ENCODE results near the gene RGS18.
"Not testable (repeated sequence)": the region's sequence is repeated elsewhere in the genome, so short reads cannot be mapped to it uniquely, and the experiment has no call there.

RGS18 gene

GRCh38 chr1:192153276-192153675 lies 5.0 kb upstream of the RGS18 start:
- DNase-seq (no peak), ATAC-seq (no peak)
- no peak overlapping the region for H3K4me3 Mint-ChIP-seq
- no peaks in the 10 kb centered on the region for H3K9me3 Mint-ChIP-seq
- H3K27ac Mint-ChIP-seq: no peak overlapping the region
- no peaks in the 10 kb centered on the region for H3K27me3 Mint-ChIP-seq
- no peaks in the 10 kb centered on the region for H3K4me1 Mint-ChIP-seq

DNA sequence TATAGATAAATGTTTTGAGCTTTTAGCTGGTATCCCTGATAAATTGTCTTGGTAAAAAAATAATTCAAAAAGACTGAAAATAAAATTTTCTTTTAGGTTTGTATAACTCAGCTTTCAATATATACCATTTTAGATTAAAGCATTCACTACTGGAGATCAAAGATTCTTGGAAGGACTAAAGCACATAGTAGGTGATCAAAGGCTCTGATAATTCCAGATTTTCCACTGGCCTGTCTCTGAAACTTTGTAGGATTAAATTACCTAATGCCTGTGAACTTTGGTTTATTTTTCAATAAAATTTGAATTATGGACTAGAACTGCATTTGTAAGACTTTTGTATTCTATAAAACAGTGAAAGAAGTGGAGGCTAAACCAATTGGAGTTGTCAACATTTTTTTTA lies 1.2 kb upstream of the RGS18 start:
- Mint-ChIP-seq H3K27me3 (no peaks in the 10 kb centered on the region), H3K9me3 (no peaks in the 10 kb centered on the region), H3K4me1 (no peaks in the 10 kb centered on the region), H3K27ac (no peak overlapping the region), H3K4me3 (no peak overlapping the region)
- no peak for DNase-seq
- ATAC-seq: no peak

DNA sequence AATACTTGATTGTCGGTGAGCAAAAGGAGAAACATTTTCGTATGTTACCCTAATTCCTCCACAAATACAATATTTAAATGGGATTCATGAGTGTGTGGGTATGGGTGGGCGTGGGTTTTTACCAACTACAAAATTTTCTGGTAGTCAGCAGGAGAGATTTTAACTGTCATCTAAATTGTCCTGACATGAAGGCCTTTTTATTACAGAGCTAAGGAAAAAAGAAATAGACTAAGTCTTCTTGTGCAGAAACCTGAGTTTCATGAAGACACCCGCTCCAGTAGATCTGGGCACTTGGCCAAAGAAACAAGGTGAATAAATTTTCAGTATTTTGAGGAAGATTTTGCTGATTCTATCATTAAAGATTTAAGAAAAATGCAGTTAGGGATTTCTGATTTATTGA lies 752 bp downstream of the RGS18 start:
- no peak overlapping the region for H3K27ac Mint-ChIP-seq
- no peak for ATAC-seq

GRCh38 chr1:192159781-192160180 lies 1.5 kb downstream of the RGS18 start:
- no peaks in the 10 kb centered on the region for H3K27me3 Mint-ChIP-seq
- no peaks in the 10 kb centered on the region for H3K9me3 Mint-ChIP-seq
- H3K27ac Mint-ChIP-seq: no peak overlapping the region
- H3K4me3 Mint-ChIP-seq: no peak overlapping the region
- ATAC-seq: no peak
- no peaks in the 10 kb centered on the region for H3K4me1 Mint-ChIP-seq
- DNase-seq: no peak

More for the DNA sequence above, 752 bp downstream of the RGS18 start:
- Mint-ChIP-seq H3K4me3 (no peak overlapping the region), H3K27me3 (no peaks in the 10 kb centered on the region), H3K4me1 (no peaks in the 10 kb centered on the region), H3K9me3 (no peaks in the 10 kb centered on the region)
- no peak for DNase-seq

- ATAC-seq: no peak
- H3K27me3 Mint-ChIP-seq: no peaks in the 10 kb centered on the region
- DNase-seq: no peak
- H3K27ac Mint-ChIP-seq: no peak overlapping the region
- peaks cover 0 to 2% of the 10 kb centered on the region in 2 donors for H3K9me3 Mint-ChIP-seq
- no peak overlapping the region for H3K4me3 Mint-ChIP-seq
- no peaks in the 10 kb centered on the region for H3K4me1 Mint-ChIP-seq
These were observed 1.9 kb downstream of the RGS18 start for GRCh38 chr1:192160196-192160595.

DNA sequence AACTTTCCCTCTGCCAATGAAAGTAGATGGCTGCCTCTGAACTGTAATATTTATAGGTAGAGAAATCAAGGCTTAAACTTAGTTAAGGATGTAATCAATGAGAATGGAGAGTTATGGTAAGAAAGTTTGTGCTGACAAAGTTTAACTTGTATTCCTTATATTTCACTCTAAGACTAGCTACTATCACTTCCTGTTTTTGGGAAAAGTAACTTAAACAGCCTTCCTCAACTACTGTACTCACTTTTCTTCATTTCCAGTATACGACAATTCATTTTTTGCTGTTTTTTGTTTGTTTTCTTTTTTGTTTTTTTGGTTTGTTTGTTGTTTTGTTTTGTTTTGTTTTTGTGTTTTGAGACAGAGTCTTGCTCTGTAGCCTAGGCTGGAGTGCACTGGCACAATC lies 3.7 kb downstream of the RGS18 start:
- H3K9me3 Mint-ChIP-seq: peaks cover 0 to 7% of the 10 kb centered on the region in 2 donors
- DNase-seq: no peak
- H3K27me3 Mint-ChIP-seq: no peaks in the 10 kb centered on the region
- no peak overlapping the region for H3K27ac Mint-ChIP-seq
- ATAC-seq: no peak
- H3K4me3 Mint-ChIP-seq: no peak overlapping the region
- no peaks in the 10 kb centered on the region for H3K4me1 Mint-ChIP-seq

GRCh38 chr1:192162376-192162775 lies 4.1 kb downstream of the RGS18 start:
- H3K9me3 Mint-ChIP-seq: peaks cover 0 to 7% of the 10 kb centered on the region in 2 donors
- no peak overlapping the region for H3K4me3 Mint-ChIP-seq

DNA sequence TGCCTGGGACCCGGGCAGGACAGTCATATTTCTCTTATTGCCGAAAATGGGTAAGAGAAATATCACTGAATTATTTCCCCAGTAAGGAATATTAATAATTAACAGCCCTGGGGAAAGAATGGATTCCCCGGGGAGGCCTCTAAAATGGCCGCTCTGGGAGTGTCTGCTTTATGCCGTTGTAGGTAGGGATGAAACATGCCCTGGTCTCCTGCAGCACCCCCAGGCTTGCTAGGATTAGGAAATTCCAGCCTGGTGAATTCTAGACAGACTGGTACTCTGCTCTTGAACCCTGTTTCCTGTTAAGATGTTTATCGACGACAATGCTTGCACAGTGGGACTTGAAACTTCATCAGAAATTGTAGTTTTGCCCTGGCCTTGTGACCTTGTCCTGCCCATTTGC lies 6.7 kb downstream of the RGS18 start:
- not testable (repeated sequence) for H3K27ac Mint-ChIP-seq, ATAC-seq, DNase-seq, H3K9me3 Mint-ChIP-seq, H3K4me1 Mint-ChIP-seq, H3K4me3 Mint-ChIP-seq, H3K27me3 Mint-ChIP-seq

More at GRCh38 chr1:192162376-192162775, 4.1 kb downstream of the RGS18 start:
- no peaks in the 10 kb centered on the region for H3K27me3 Mint-ChIP-seq
- no peak for ATAC-seq
- DNase-seq: no peak
- no peaks in the 10 kb centered on the region for H3K4me1 Mint-ChIP-seq
- H3K27ac Mint-ChIP-seq: no peak overlapping the region

DNA sequence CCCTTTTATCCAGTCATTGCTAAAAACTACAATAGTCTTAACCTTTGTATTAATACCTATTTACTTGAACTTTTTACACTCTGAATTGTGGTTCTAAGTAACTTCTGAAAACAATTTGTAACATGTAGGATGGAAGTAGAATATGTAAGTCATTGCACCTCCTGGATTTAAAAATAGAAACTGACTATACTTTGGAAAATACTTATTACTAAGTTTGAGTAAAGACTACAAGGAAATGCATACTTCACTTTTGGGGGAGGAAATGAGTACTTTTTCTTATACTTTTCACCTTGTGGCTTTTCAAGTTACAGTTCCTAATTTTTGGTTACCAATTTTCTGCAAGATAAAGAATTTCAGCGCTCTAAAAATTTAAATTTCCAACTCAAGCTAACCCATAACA lies 8.7 kb downstream of the RGS18 start:
- H3K27ac Mint-ChIP-seq: no peak overlapping the region
- DNase-seq (no peak), ATAC-seq (no peak)
- no peaks in the 10 kb centered on the region for H3K4me1 Mint-ChIP-seq
- no peaks in the 10 kb centered on the region for H3K27me3 Mint-ChIP-seq
- H3K9me3 Mint-ChIP-seq: peaks cover 0 to 7% of the 10 kb centered on the region in 2 donors
- no peak overlapping the region for H3K4me3 Mint-ChIP-seq

DNA sequence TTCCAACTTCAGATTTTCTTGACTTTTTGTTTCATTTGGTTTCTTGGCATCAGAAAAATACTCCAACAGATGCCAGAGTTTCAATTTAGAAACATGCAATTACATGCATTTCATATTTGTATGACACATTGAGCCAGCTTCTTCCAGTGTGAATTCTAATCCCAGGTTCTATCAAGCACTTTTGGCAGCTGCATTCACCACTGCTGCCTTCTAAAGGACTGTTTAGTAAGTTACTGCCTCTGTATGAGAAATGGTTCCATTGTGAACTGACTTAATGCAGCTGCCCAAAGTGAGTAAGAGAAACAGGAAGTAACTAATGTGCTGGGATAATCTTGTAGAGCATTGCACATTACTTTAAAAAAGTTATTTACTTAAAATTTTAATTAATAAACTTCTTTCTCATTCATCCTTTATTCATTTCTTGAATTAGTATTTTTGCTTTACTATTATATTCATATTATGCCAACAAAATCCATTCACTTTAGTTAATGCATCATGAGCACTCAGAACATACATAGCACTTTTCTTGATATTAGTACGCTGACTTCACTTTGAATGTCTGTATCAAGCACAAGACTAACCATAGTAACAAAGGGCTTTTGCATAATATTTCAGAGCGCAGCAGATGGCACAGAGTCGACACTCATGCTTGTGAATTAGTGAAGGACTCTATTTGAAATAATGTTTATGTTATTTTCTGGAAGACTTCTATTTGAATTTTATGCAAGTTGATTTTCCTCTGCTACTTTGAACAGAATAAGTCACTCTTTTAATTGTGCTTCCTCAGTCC lies 9.8 kb downstream of the RGS18 start:
- Mint-ChIP-seq H3K4me3 (no peak overlapping the region), H3K27me3 (no peaks in the 10 kb centered on the region), H3K27ac (no peak overlapping the region), H3K4me1 (no peaks in the 10 kb centered on the region), H3K9me3 (peaks cover 0 to 7% of the 10 kb centered on the region in 2 donors)
- DNase-seq: no peak
- no peak for ATAC-seq

DNA sequence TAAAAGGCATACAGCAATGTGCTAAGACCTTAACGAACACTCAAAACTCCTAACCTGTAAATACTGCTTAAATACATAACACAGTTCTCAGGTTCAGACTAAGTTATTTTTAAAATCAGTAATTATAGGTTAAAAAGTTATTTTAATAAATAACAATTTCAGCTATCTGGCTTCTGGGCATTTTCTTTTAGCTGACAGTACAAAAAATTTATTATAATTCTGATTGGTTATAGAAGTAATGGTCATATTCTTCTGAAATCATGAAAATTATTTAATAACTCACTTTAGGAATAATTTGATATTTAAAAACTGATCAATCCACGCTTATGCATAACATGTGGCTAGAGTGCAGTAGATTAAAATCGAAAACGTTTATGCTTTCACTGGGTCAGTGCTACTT lies 10.7 kb downstream of the RGS18 start:
- Mint-ChIP-seq H3K27me3 (no peaks in the 10 kb centered on the region), H3K9me3 (peaks cover 0 to 7% of the 10 kb centered on the region in 2 donors), H3K4me1 (no peaks in the 10 kb centered on the region), H3K4me3 (no peak overlapping the region), H3K27ac (no peak overlapping the region)
- DNase-seq (no peak), ATAC-seq (no peak)

DNA sequence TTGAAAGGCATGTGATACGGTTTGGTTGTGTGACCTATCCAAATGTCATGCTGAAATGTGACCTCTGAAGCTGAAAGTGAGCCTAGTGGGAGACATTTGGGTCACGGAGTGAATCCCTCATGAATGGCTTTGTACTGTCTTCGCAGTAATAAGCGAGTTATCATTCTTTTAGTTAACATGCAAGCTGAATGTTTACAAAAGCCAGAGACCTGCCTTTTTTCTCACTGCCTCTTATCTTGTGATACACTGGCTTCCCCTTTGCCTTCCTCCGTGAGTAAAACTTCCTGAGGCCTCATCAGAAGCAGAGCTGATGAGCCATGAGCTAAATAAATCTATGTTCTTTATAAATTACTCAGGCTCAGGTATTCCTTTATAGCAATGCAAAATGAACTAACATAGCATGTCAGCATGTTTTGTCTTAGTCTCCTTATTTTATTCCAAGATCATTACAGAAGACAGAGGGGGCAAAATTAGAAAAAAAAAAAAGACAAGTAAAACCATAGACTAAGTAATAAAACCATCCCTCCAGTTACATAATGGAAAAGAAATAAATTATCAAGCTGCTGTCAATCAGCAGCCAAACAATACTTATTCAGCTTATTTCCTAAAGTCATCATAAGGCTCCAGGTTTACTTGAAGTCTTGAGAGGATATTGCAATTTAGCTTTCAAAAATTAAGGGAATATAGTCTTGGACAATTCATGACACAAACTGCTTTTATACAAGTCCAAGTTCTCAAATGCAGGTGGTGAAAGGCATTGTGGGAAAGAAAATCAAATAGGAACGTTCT lies 12.1 kb downstream of the RGS18 start:
- no peaks in the 10 kb centered on the region for H3K27me3 Mint-ChIP-seq
- no peak overlapping the region for H3K4me3 Mint-ChIP-seq
- H3K27ac Mint-ChIP-seq: no peak overlapping the region
- DNase-seq: no peak
- peaks cover 0 to 3% of the 10 kb centered on the region in 2 donors for H3K9me3 Mint-ChIP-seq
- no peaks in the 10 kb centered on the region for H3K4me1 Mint-ChIP-seq
- no peak for ATAC-seq

GRCh38 chr1:192171123-192171522 lies 12.9 kb downstream of the RGS18 start:
- no peaks in the 10 kb centered on the region for H3K27me3 Mint-ChIP-seq
- peaks cover 0 to 1% of the 10 kb centered on the region in 2 donors for H3K9me3 Mint-ChIP-seq
- H3K4me1 Mint-ChIP-seq: no peaks in the 10 kb centered on the region
- DNase-seq (no peak), ATAC-seq (no peak)
- H3K4me3 Mint-ChIP-seq: no peak overlapping the region
- H3K27ac Mint-ChIP-seq: no peak overlapping the region

- Mint-ChIP-seq H3K4me1 (no peaks in the 10 kb centered on the region), H3K27ac (no peak overlapping the region), H3K4me3 (no peak overlapping the region), H3K9me3 (peaks cover 0 to 6% of the 10 kb centered on the region in 2 donors), H3K27me3 (no peaks in the 10 kb centered on the region)
- no peak for DNase-seq
- no peak for ATAC-seq
These were observed 17.7 kb downstream of the RGS18 start for GRCh38 chr1:192175971-192176370.

DNA sequence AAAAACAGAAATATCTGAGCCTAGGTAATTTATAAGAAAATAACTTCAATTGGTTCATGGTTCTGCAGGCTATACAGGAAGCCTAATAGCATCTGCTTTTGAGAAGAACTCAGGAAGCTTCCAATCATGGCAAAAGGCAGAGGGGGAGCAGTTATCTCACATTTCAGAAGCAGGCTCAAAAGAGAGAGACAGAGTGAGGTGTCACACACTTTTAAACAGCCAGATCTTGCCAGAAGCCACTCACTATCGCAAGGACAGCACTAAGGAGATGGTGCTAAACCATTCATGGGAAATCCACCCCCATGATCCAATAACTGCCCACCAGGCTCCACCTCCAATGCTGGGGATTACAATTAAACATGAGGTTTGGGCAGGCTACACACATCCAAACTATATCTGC lies 25.5 kb downstream of the RGS18 start:
- ATAC-seq (no peak), DNase-seq (no peak)
- Mint-ChIP-seq H3K4me3 (no peak overlapping the region), H3K27ac (no peak overlapping the region), H3K9me3 (no peaks in the 10 kb centered on the region), H3K4me1 (no peaks in the 10 kb centered on the region), H3K27me3 (no peaks in the 10 kb centered on the region)

GRCh38 chr1:192186197-192186596 lies 27.9 kb downstream of the RGS18 start:
- no peaks in the 10 kb centered on the region for H3K9me3 Mint-ChIP-seq
- ATAC-seq: no peak

More at GRCh38 chr1:192186197-192186596, 27.9 kb downstream of the RGS18 start:
- Mint-ChIP-seq H3K27ac (no peak overlapping the region), H3K4me3 (no peak overlapping the region), H3K27me3 (no peaks in the 10 kb centered on the region), H3K4me1 (no peaks in the 10 kb centered on the region)
- no peak for DNase-seq
